ENCODE data around the gene CNTNAP2. TPM values are rescaled to one million over a fixed set of nuclear protein-coding genes. Genes with fewer than 3 reads are reported as not detected.

CNTNAP2 gene
- total and polyA plus RNA-seq, 2 of the 8 experiments (the other 6 are each of a cell fraction or from before 2014, with no cell fraction given): 27.9 to 71.0 TPM

GRCh38 chr7:147635288-147635687, 1518.7 kb downstream of the CNTNAP2 start:
- Histone ChIP-seq H3K4me2 (ENCODE audit: insufficient read depth in 1 of 2, low read depth in 2 of 2, low read length in 2 of 2) (no peak overlapping the region), H3K23me2 (ENCODE audit: low read depth, low read length) (no peaks in the 10 kb centered on the region), H4K91ac (replicated peaks; ENCODE audit: insufficient read length, low read length) (no peak overlapping the region), H3K23ac (ENCODE audit: insufficient read length) (no peak overlapping the region), H3K14ac (ENCODE audit: insufficient read length) (no peak overlapping the region), H3K36me3 (ENCODE audit: control insufficient read depth in 2 of 4, insufficient read depth in 4 of 4, low read length in 3 of 4) (no peaks in the 10 kb centered on the region), H3K4ac (replicated peaks; ENCODE audit: insufficient read length, low read depth, low read length) (no peak overlapping the region), H2BK5ac (ENCODE audit: low read depth, low read length) (no peak overlapping the region), H2BK12ac (ENCODE audit: low read depth, low read length) (no peak overlapping the region), H3K79me2 (ENCODE audit: control insufficient read depth in 1 of 2, insufficient read depth in 2 of 2, low read length in 2 of 2) (no peaks in the 10 kb centered on the region), H3K9me3 (ENCODE audit: insufficient read depth in 2 of 2, low read depth in 1 of 2, low read length in 1 of 2) (no peaks in the 10 kb centered on the region), H3K79me1 (ENCODE audit: low read depth, low read length) (no peaks in the 10 kb centered on the region), H3K18ac (ENCODE audit: extremely low read depth, low read length) (no peak overlapping the region), H4K20me1 (replicated peaks in 1 of 2; ENCODE audit: control insufficient read depth in 1 of 2, insufficient read depth in 2 of 2, low read length in 2 of 2) (no peaks in the 10 kb centered on the region), H2AFZ (ENCODE audit: low read length) (no peak overlapping the region), H2BK20ac (ENCODE audit: low read length) (no peak overlapping the region), H3K9ac (replicated peaks in 1 of 4; ENCODE audit: extremely low read depth in 1 of 4, low read depth in 3 of 4, low read length in 3 of 4) (no peak overlapping the region), H2BK15ac (ENCODE audit: low read length) (no peak overlapping the region), H3K4me1 (replicated peaks in 1 of 4; ENCODE audit: control insufficient read depth in 3 of 4, insufficient read depth in 4 of 4, low read length in 3 of 4) (peaks cover 0 to 3% (median 2%) of the 10 kb centered on the region in 4 experiments; a peak in 3 of 7 replicates), H4K5ac (ENCODE audit: insufficient read length, low read depth, low read length) (no peak overlapping the region), H3K56ac (replicated peaks; ENCODE audit: insufficient read length, low read depth, low read length) (no peak overlapping the region), H2BK120ac (replicated peaks; ENCODE audit: low read depth, low read length) (no peak overlapping the region), H3K27me3 (replicated peaks in 1 of 4; ENCODE audit: control insufficient read depth in 3 of 4, extremely low read depth in 1 of 4, insufficient read depth in 3 of 4, low read length in 3 of 4) (no peaks in the 10 kb centered on the region), H3K4me3 (ENCODE audit: extremely low read depth in 1 of 4, insufficient read depth in 2 of 4, low read depth in 3 of 4, low read length in 4 of 4) (no peak overlapping the region), H4K8ac (ENCODE audit: extremely low read depth, insufficient read depth, low read length) (no peak overlapping the region), H3K27ac (ENCODE audit: low read depth, low read length) (no peak overlapping the region), H2AK5ac (ENCODE audit: low read depth, low read length) (no peak overlapping the region)
- no peak for DNase-seq (ENCODE audit: low read depth in 1 of 2, low spot score in 2 of 2)
- WGBS, 2 experiments (ENCODE audit: extremely low coverage in 1 of 2, insufficient coverage in 1 of 2, insufficient read length in 1 of 2, insufficient replicate concordance in 2 of 2, low coverage in 1 of 2, low lambda C conversion rate in 2 of 2, missing lambda C conversion rate in 1 of 2): 84% methylated on average over 3 of the region's 3 CpGs; no CpG with 5 or more reads in 1 of the 2 experiments
- POLR2A ChIA-PET (ENCODE audit: partially characterized antibody): interaction anchor here (0.6 kb wide), 1 partner anchor 213 kb away, joined by 4 read pairs; no protein-coding TSS in a partner anchor
- no peak for FAIRE-seq
- CTCF ChIA-PET (ENCODE audit: partially characterized antibody): no interaction called here
- TF ChIP-seq SP2 (IDR thresholded peaks at IDR 0.05; ENCODE audit: low read length): no peak
- TF ChIP-seq RXRA (IDR thresholded peaks at IDR 0.05; ENCODE audit: insufficient read depth, low read depth, low read length): no peak
- TF ChIP-seq MAX (IDR thresholded peaks at IDR 0.05): no peak
- no peak for TF ChIP-seq TAF1 (IDR thresholded peaks at IDR 0.05; ENCODE audit: low read depth, low read length)
- no peak for TF ChIP-seq GTF2F1 (IDR thresholded peaks at IDR 0.05; ENCODE audit: borderline replicate concordance, low read depth, low read length)
- TF ChIP-seq JUND (IDR thresholded peaks at IDR 0.05; ENCODE audit: low read length): no peak
- TF ChIP-seq E2F6 (IDR thresholded peaks at IDR 0.05): no peak
- no peak for TF ChIP-seq TBP (IDR thresholded peaks at IDR 0.05; ENCODE audit: low read depth, low read length)
- no peak for TF ChIP-seq TAF7 (optimal IDR thresholded peaks at IDR 0.05; ENCODE audit: borderline replicate concordance, low read depth, low read length)
- no peak for TF ChIP-seq SP4 (IDR thresholded peaks at IDR 0.05; ENCODE audit: low read length)
- TF ChIP-seq RAD21 (IDR thresholded peaks at IDR 0.05 in 1 of 2, conservative IDR thresholded peaks at IDR 0.05 in 1 of 2; ENCODE audit: low read depth in 2 of 2, low read length in 2 of 2): no peak
